Astrocyte (in vitro differentiated cells and primary cell): ENCODE measurements around the gene MEGF8. TPM values are rescaled to one million over a fixed set of nuclear protein-coding genes. Genes with fewer than 3 reads are reported as not detected.

ENCODE experiments used
- DNase-seq: peaks from one replicate; pipeline ENCODE4 v3.0.0-alpha.2; 2010; ENCODE audit warnings: low read depth
- FAIRE-seq: peaks from 2 replicates; lab custom pipeline; 2011; peaks lifted over from hg19 to GRCh38; lab: Jason Lieb, UNC
- H2AFZ ChIP-seq: 2 replicates; pipeline ENCODE4 v1.6.0; 2012; ENCODE audit warnings: low read depth, low read length, inconsistent platforms
- H3K27ac ChIP-seq: 2 replicates; pipeline ENCODE4 v1.5.1; 2011; ENCODE audit warnings: low read depth, low read length, inconsistent platforms
- H3K27me3 ChIP-seq: 2 replicates; pipeline ENCODE4 v1.6.0; 2011; ENCODE audit warnings: low read length, inconsistent platforms; ENCODE audit not compliant: insufficient read depth
- H3K36me3 ChIP-seq: 2 replicates; pipeline ENCODE4 v1.5.1; 2011; ENCODE audit warnings: low read length, inconsistent platforms; ENCODE audit not compliant: insufficient read depth
- H3K4me1 ChIP-seq: 2 replicates; pipeline ENCODE4 v1.5.1; 2011; ENCODE audit warnings: low read length, inconsistent platforms; ENCODE audit not compliant: insufficient read depth
- H3K4me2 ChIP-seq: 2 replicates; pipeline ENCODE4 v1.6.0; 2012; ENCODE audit warnings: low read length, inconsistent platforms
- H3K4me3 ChIP-seq: 2 replicates; pipeline ENCODE4 v1.5.1; 2011; ENCODE audit warnings: low read depth, mild to moderate bottlenecking, low read length, inconsistent platforms; ENCODE audit not compliant: insufficient read depth
- H3K79me2 ChIP-seq: 2 replicates; pipeline ENCODE4 v1.6.0; 2012; ENCODE audit warnings: mild to moderate bottlenecking, low read length, inconsistent platforms; ENCODE audit not compliant: insufficient read depth
- H3K9ac ChIP-seq: 2 replicates; pipeline ENCODE4 v1.6.0; 2012; ENCODE audit warnings: mild to moderate bottlenecking, low read length, inconsistent platforms
- H3K9me3 ChIP-seq: 2 replicates; pipeline ENCODE4 v1.5.1; 2012; ENCODE audit warnings: low read depth, mild to moderate bottlenecking, low read length, inconsistent platforms; ENCODE audit not compliant: insufficient read depth
- H4K20me1 ChIP-seq: 2 replicates; pipeline ENCODE4 v1.6.0; 2012; ENCODE audit warnings: low read length, inconsistent platforms; ENCODE audit not compliant: insufficient read depth
- H3K27ac Mint-ChIP-seq: one replicate; pipeline ENCODE4 v1.8.0; 2021; ENCODE audit warnings: mild to moderate bottlenecking, mixed read lengths; ENCODE audit not compliant: unreplicated experiment
- H3K27me3 Mint-ChIP-seq: one replicate; pipeline ENCODE4 v1.8.0; 2021; ENCODE audit warnings: low read depth, mixed read lengths; ENCODE audit not compliant: unreplicated experiment
- H3K36me3 Mint-ChIP-seq: one replicate; pipeline ENCODE4 v1.8.0; 2021; ENCODE audit warnings: low read depth, mixed read lengths; ENCODE audit not compliant: unreplicated experiment
- H3K4me1 Mint-ChIP-seq: one replicate; pipeline ENCODE4 v1.8.0; 2021; ENCODE audit warnings: low read depth, mixed read lengths; ENCODE audit not compliant: unreplicated experiment
- H3K4me3 Mint-ChIP-seq: one replicate; pipeline ENCODE4 v1.8.0; 2021; ENCODE audit warnings: mild to moderate bottlenecking, moderate library complexity, mixed read lengths; ENCODE audit not compliant: unreplicated experiment
- H3K9me3 Mint-ChIP-seq: one replicate; pipeline ENCODE4 v1.8.0; 2021; ENCODE audit warnings: mild to moderate bottlenecking, mixed read lengths; ENCODE audit not compliant: unreplicated experiment
- CTCF ChIP-seq: IDR thresholded peaks from 2 replicates; pipeline ENCODE4 v1.5.1; 2011; ENCODE audit warnings: low read depth, mild to moderate bottlenecking, inconsistent platforms, low read length, moderate library complexity; ENCODE audit not compliant: insufficient read depth
- EZH2 ChIP-seq: IDR thresholded peaks from 2 replicates; pipeline ENCODE4 v1.6.1; 2012; ENCODE audit warnings: mild to moderate bottlenecking, low read length, inconsistent platforms; ENCODE audit not compliant: insufficient read depth
- total RNA-seq: library from RNA; stranded (reverse); gene quantifications from 2 replicates; pipeline ENCODE4 v1.2.1, GENCODE V29; 2021

MEGF8 gene
- total RNA-seq, 1 donor from 2014 or later: 42.0 TPM

GRCh38 chr19:42360787-42361544 lies 35.5 kb downstream of the MEGF8 start:
- no peaks in the 10 kb centered on the region for H3K27me3 Mint-ChIP-seq
- no peaks in the 10 kb centered on the region for H3K9me3 Mint-ChIP-seq

GRCh38 chr19:42361545-42361910 lies 36.1 kb downstream of the MEGF8 start:
- Mint-ChIP-seq H3K36me3 (peaks cover 39% of the 10 kb centered on the region), H3K4me3 (no peak overlapping the region), H3K27me3 (no peaks in the 10 kb centered on the region), H3K9me3 (no peaks in the 10 kb centered on the region), H3K27ac (no peak overlapping the region), H3K4me1 (peaks cover 3% of the 10 kb centered on the region)
- Histone ChIP-seq H3K9me3 (peaks cover 9% of the 10 kb centered on the region), H3K4me1 (no peaks in the 10 kb centered on the region), H3K4me2 (no peak overlapping the region), H3K36me3 (peaks cover 4% of the 10 kb centered on the region), H4K20me1 (no peaks in the 10 kb centered on the region), H3K9ac (no peak overlapping the region), H3K4me3 (no peak overlapping the region), H3K79me2 (no peaks in the 10 kb centered on the region), H3K27ac (no peak overlapping the region), H3K27me3 (no peaks in the 10 kb centered on the region), H2AFZ (no peak overlapping the region)
- DNase-seq (no peak), FAIRE-seq (no peak)
- TF ChIP-seq EZH2: no peak
- TF ChIP-seq CTCF: no peak

More at GRCh38 chr19:42360787-42361544, 35.5 kb downstream of the MEGF8 start:
- H3K79me2 ChIP-seq: no peaks in the 10 kb centered on the region
- peaks cover 9% of the 10 kb centered on the region for H3K9me3 ChIP-seq
- Mint-ChIP-seq H3K27ac (no peak overlapping the region), H3K4me1 (peaks cover 3% of the 10 kb centered on the region), H3K36me3 (peaks cover 41% of the 10 kb centered on the region), H3K4me3 (no peak overlapping the region)
- no peak overlapping the region for H3K4me3 ChIP-seq
- H3K4me1 ChIP-seq: no peaks in the 10 kb centered on the region
- FAIRE-seq (no peak), DNase-seq (peak; percentile 8)
- H3K27ac ChIP-seq: no peak overlapping the region
- no peaks in the 10 kb centered on the region for H4K20me1 ChIP-seq
- H3K36me3 ChIP-seq: peaks cover 4% of the 10 kb centered on the region
- TF ChIP-seq CTCF (no peak), EZH2 (no peak)
- H3K9ac ChIP-seq: no peak overlapping the region
- no peak overlapping the region for H3K4me2 ChIP-seq
- no peaks in the 10 kb centered on the region for H3K27me3 ChIP-seq
- no peak overlapping the region for H2AFZ ChIP-seq

- H3K9me3 ChIP-seq: peaks cover 9% of the 10 kb centered on the region
- DNase-seq (no peak), FAIRE-seq (no peak)
- H3K9me3 Mint-ChIP-seq: no peaks in the 10 kb centered on the region
- no peak overlapping the region for H3K27ac Mint-ChIP-seq
- no peaks in the 10 kb centered on the region for H3K27me3 ChIP-seq
- peaks cover 4% of the 10 kb centered on the region for H3K36me3 ChIP-seq
- TF ChIP-seq EZH2 (no peak), CTCF (no peak)
- H3K4me3 ChIP-seq: no peak overlapping the region
- H3K27ac ChIP-seq: no peak overlapping the region
- peaks cover 3% of the 10 kb centered on the region for H3K4me1 Mint-ChIP-seq
- no peak overlapping the region for H2AFZ ChIP-seq
- H3K4me2 ChIP-seq: no peak overlapping the region
- no peaks in the 10 kb centered on the region for H4K20me1 ChIP-seq
- no peaks in the 10 kb centered on the region for H3K4me1 ChIP-seq
- H3K4me3 Mint-ChIP-seq: no peak overlapping the region
- no peaks in the 10 kb centered on the region for H3K79me2 ChIP-seq
- no peaks in the 10 kb centered on the region for H3K27me3 Mint-ChIP-seq
- no peak overlapping the region for H3K9ac ChIP-seq
- H3K36me3 Mint-ChIP-seq: peaks cover 43% of the 10 kb centered on the region
Observed at GRCh38 chr19:42362342-42362741, 36.9 kb downstream of the MEGF8 start.
